Amygdala (tissue), 56 donors: ENCODE data around the gene PTP4A1.
"Not testable (repeated sequence)": the region's sequence is repeated elsewhere in the genome, so short reads cannot be mapped to it uniquely, and the experiment has no call there.

Experiments
- DNase-seq, 56 donors: peaks; one replicate each; lab custom pipeline; 2025; lab: John Stamatoyannopoulos, UW

PTP4A1 gene

GRCh38 chr6:63581355-63582013 is 9.2 kb downstream of the PTP4A1 start:
- no peak for DNase-seq

DNA sequence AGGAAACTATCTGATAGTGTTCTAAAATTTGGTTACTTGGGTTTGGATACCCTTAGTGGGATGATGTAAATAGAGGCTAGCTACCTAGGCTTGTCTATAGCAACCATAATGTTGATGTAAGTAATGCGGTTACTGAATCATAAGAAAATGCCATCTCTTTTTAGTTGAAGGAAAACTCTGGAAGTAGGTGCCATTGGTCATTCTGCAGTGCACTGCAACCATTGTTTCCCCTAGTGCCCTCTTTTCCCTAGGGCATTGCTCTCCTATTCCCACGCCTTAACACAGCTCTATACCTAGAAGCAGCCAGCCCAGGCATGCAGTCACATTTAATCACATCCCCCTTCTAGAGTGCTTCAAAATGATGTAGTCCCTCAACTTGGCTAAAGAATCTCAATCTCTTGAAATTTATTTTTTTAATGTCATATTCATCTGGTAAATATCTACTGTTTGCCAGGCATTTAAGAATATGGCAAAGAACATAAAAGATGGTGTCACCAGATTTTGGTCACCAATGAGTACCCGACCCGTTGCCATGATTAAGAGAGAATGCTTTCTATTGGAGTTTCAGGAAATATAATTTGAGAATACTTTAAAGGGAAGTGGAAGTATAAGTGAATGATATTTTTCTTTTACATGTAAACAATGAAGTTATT is 10.4 kb downstream of the PTP4A1 start:
- no peak for DNase-seq

- no peak for DNase-seq
Measured at GRCh38 chr6:63584125-63584514, 11.8 kb downstream of the PTP4A1 start.

GRCh38 chr6:63584566-63584965 is 12.3 kb downstream of the PTP4A1 start:
- DNase-seq = no peak

GRCh38 chr6:63585652-63586051 is 13.4 kb downstream of the PTP4A1 start:
- DNase-seq = not testable (repeated sequence)

GRCh38 chr6:63589952-63590411 is 17.7 kb downstream of the PTP4A1 start:
- DNase-seq = no peak

- DNase-seq = no peak
Measured at GRCh38 chr6:63592886-63593285, 20.6 kb downstream of the PTP4A1 start.

GRCh38 chr6:63597141-63598048 is 25.1 kb downstream of the PTP4A1 start:
- no peak for DNase-seq

- peak in 55 of 56 donors; percentile 2 to 84 (median 49) for DNase-seq
Measured at GRCh38 chr6:63598049-63599036, 26.1 kb downstream of the PTP4A1 start.

- DNase-seq = no peak
Measured at GRCh38 chr6:63599243-63599642, 27.0 kb downstream of the PTP4A1 start.

DNA sequence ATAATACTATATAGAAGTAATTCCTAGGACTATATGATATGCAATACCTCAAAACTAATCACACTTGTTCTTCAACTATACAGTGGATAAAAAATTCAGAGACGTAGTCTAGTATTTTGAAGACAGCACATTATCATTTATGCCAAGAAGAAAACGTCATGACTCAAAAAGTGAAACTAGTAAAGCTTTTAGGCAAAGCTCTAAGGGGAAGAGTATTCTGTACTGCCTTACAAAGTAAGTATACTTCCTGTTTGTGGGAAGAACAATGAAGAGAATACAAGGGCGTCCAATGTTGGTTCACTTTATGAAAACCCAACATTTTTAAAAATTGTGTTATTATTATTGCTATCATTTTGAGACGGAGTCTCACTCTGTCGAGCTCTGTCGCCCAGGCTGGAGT is 27.9 kb downstream of the PTP4A1 start:
- no peak for DNase-seq

DNA sequence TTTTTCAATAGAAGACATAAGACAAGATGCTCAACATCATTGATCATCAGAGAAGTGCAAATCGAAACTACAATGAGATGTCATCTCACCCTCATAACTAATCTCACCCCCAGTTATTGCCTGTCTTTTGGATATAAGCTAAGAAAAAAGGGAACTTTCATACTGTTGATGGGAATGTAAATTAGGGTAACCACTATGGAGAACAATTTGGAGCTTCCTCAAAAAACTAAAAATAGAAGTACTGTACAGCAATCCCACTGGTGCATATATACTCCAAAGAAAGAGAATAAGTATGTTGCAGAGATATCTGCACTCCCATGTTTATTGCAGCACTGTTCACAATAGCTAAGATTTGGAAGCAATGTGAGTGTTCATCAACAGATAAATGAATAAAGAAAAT is 37.0 kb downstream of the PTP4A1 start:
- DNase-seq = no peak

DNA sequence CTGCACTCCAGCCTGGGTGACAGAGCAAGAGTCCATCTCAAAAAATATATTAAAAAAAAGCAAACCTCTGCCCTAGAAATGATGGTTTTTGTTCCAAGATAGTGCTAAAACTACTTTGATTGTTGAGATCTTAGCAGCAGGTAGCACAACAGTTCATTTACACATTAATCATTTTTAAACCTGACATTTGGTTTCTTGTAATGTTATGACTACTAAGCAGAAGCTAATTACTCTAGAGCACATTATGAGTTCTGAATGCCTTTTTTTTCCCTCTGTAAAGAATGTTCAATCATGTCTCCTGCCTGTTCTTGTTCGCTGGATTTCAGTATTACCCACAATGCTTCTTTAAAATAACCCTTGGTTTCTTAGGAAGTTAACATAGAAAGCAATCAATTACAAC is 38.7 kb downstream of the PTP4A1 start:
- no peak for DNase-seq

GRCh38 chr6:63611560-63611959 is 39.3 kb downstream of the PTP4A1 start:
- DNase-seq = no peak

DNA sequence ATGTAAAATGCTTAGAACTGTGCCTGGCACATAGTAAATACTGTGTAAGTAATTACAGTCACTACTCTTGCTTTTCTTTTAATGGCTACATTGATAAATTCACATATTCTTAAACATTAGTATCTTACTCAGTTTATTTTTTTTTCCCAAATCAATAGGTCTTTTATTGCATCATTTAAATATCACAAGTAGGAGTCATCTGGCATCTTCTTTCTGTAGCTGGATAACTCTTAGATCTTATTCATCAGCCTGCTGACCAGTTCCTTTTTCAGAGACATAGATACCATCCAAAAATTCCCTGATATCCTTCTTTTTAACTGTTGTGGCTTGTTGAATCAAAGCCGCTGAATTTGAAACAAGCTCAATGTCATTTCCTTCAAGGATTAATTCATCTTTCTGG is 43.3 kb downstream of the PTP4A1 start:
- DNase-seq = no peak
